Choroid plexus epithelial cell (primary cell): ENCODE data around the gene N4BP2L2.

Experiments
- DNase-seq: peaks from one replicate; pipeline ENCODE4 v3.0.0-alpha.2; 2010; ENCODE audit warnings: low read depth
- H3K4me3 ChIP-seq: 2 replicates; pipeline ENCODE4 v1.5.1; 2011; ENCODE audit warnings: low read depth, mild to moderate bottlenecking, control low read depth, low read length, moderate library complexity
- TF ChIP-seq, protein P1 (sequence below): conservative IDR thresholded peaks from 2 replicates; pipeline ENCODE4 v1.5.1; 2011; ENCODE audit warnings: low read depth, mild to moderate bottlenecking, control low read depth, inconsistent platforms, low read length, moderate library complexity

The N4BP2L2 gene

DNA sequence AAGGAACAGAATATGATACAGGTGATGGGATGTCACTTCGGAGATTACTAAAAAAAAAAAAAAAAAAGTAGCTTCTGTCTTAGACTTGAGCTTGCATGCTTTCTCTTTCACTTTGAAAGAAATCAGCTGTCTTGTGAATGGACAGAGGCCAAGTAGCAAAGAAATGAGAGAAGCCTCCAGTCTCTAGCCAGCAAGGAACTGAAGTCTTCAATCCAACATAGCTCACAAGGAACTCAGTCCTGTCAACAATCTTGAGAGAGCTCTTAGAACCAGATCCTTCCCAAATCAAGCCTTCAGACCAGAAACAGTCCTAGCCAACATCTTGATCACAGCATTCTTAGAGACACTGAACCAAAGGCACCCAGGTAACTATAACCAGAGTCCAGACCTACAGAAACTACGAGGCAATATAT is 7.7 kb downstream of the N4BP2L2 start:
- no peak overlapping the region for H3K4me3 ChIP-seq
- TF ChIP-seq, protein P1, sequence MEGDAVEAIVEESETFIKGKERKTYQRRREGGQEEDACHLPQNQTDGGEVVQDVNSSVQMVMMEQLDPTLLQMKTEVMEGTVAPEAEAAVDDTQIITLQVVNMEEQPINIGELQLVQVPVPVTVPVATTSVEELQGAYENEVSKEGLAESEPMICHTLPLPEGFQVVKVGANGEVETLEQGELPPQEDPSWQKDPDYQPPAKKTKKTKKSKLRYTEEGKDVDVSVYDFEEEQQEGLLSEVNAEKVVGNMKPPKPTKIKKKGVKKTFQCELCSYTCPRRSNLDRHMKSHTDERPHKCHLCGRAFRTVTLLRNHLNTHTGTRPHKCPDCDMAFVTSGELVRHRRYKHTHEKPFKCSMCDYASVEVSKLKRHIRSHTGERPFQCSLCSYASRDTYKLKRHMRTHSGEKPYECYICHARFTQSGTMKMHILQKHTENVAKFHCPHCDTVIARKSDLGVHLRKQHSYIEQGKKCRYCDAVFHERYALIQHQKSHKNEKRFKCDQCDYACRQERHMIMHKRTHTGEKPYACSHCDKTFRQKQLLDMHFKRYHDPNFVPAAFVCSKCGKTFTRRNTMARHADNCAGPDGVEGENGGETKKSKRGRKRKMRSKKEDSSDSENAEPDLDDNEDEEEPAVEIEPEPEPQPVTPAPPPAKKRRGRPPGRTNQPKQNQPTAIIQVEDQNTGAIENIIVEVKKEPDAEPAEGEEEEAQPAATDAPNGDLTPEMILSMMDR = no peak
- peak; percentile 92 for DNase-seq

DNA sequence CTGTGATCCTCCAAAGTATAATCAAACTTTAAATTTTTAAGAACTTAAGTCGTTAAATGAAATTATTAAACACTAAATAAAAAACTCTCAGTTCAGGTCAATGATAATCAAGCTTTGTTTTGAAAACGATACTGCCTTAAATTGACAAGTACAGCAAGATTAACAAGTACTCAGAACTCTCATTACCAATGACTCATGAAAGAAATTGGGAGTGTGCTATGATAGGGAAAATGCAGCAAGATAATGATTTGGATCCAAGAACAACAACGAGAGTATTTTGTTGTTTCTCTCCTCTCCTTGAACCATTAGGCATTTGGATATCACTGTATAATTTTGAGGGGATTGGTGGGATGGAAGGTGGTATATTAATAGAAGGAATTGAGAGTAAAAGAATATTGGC is 10.2 kb downstream of the N4BP2L2 start:
- TF ChIP-seq, protein P1 = no peak
- H3K4me3 ChIP-seq = no peak overlapping the region
- DNase-seq = peak; percentile 19

DNA sequence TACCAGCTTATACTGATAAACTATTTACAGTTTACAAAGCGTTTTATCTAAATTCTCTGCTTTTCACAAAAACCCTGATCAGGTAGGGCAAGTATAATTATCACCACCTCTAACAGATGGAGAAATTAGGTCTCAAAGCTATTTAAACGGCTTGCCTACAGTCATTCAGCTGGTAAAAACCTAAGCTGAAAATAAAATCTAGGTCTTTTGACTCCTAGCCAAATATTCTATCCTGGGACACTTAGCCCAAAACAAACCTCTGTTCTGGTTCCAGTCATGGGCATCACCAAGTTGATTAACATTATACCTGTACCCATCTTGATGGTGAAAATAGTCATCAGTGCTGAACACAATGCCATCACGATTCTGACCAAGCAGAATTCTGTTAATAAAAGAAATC is 11.4 kb downstream of the N4BP2L2 start:
- TF ChIP-seq, protein P1 = no peak
- no peak for DNase-seq
- H3K4me3 ChIP-seq = no peak overlapping the region

DNA sequence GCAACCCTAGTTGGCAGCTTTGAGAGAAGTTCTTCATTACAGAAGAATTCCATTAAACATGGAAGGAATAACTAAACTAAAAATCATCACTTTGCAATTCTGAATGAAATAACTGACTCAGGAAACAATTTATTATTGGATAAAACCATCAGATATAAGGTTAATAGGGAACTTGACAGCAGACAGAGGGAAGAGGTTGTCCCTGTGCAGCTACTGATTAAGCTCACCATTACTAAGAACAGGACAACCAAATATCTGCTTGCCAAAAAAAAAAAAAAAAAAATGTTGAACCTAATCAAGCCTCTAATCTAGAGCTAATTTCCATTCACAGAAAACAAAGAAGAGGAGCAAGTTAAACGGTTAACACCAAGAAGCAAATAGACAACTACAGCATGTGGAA is 12.8 kb downstream of the N4BP2L2 start:
- TF ChIP-seq, protein P1 = no peak
- DNase-seq = no peak
- H3K4me3 ChIP-seq = no peak overlapping the region

DNA sequence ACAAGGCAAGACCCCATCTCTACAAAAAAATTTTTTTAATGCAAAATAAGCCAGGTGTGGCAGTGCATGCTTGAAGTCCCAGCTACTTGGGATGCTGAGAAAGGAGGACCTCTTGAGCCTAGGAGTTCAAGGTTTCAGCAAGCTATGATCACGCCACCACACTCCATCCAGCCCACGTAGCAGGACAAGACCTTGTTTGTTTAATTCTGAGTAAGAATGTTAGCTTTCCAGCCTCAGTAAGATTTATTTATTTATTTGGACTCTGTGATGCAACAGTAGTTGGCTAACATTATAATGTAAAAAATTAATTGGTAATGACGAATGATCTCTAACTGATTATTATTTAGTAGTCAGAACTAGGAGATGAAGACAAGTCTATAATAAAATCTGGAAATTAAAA is 23.3 kb downstream of the N4BP2L2 start:
- DNase-seq = peak; percentile 53
- no peak overlapping the region for H3K4me3 ChIP-seq
- TF ChIP-seq, protein P1 = no peak

DNA sequence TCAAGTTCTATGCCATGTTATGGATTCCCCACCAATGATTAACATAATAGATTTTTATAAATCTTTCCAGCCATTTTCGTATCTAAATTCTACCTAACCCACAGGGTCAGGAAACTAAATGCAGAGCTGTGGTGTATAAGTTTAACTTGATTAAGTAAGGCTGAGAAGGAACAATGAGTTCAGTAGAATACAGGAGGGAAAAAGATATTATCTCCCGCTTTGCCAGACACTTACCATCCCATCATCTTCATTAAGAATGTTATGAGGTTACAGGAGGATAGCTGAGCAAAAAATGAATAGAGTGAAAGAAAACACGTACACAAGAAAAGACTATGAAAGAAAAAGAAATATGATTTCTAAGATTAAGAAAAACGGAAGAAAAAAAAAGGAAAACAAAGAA is 27.1 kb downstream of the N4BP2L2 start:
- TF ChIP-seq, protein P1 = no peak
- no peak for DNase-seq
- no peak overlapping the region for H3K4me3 ChIP-seq

DNA sequence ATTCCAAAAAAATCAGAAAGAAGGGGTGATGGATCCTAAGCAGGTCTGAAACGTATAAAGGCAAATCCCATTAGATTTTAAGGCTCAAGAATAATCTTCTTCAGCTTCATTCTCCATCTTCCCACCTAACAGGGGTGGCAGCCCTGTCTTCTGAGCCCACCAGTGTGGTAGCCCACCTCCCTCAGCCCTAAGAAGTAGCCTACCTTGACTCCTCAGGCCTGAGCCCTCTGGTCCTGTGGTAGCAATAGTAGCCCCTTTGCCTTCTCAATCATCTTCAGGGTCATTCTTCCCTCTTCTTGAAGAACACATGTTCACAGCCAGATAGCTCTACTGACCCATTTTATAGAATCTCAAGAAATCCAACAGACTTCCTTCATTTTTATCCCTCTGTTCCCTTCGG is 33.7 kb downstream of the N4BP2L2 start:
- no peak overlapping the region for H3K4me3 ChIP-seq
- no peak for DNase-seq
- TF ChIP-seq, protein P1 = no peak
